Chondrocyte (in vitro differentiated cells): ENCODE measurements around the gene ACTG2. TPM values are rescaled to one million over a fixed set of nuclear protein-coding genes. Genes with fewer than 3 reads are reported as not detected.

Experiments used
- DNase-seq: peaks from one replicate; pipeline ENCODE4 v3.0.0; 2021; ENCODE audit warnings: mixed read lengths, low spot score
- H3K27ac Mint-ChIP-seq: one replicate; pipeline ENCODE4 v1.8.0; 2021; ENCODE audit warnings: mild to moderate bottlenecking, moderate library complexity, mixed read lengths; ENCODE audit not compliant: unreplicated experiment
- H3K27me3 Mint-ChIP-seq: 2 replicates; pipeline ENCODE4 v1.8.0; 2021; ENCODE audit warnings: low read depth, mixed read lengths
- H3K36me3 Mint-ChIP-seq: 2 replicates; pipeline ENCODE4 v1.8.0; 2021; ENCODE audit warnings: low read depth, mixed read lengths
- H3K4me1 Mint-ChIP-seq: 2 replicates; pipeline ENCODE4 v1.8.0; 2021; ENCODE audit warnings: low read depth, mild to moderate bottlenecking, mixed read lengths
- H3K4me3 Mint-ChIP-seq: one replicate; pipeline ENCODE4 v1.8.0; 2021; ENCODE audit warnings: mild to moderate bottlenecking, moderate library complexity, mixed read lengths; ENCODE audit not compliant: unreplicated experiment
- H3K9me3 Mint-ChIP-seq: 2 replicates; pipeline ENCODE4 v1.8.0; 2021; ENCODE audit warnings: low read depth, mixed read lengths
- CTCF ChIP-seq: fragments of 200-600 bp; sonication (generic); IDR thresholded peaks from 2 replicates; pipeline ENCODE4 v1.5.0; 2021; ENCODE audit warnings: antibody characterized with exemption, mild to moderate bottlenecking, moderate library complexity
- total RNA-seq: library from RNA; stranded (reverse); gene quantifications from 3 replicates; pipeline ENCODE4 v1.2.1, GENCODE V29; 2021

The ACTG2 gene
- total RNA-seq, 1 donor from 2014 or later = 1,480 TPM

- Mint-ChIP-seq H3K27me3 (peaks cover 3% of the 10 kb centered on the region), H3K27ac (no peak overlapping the region), H3K36me3 (no peaks in the 10 kb centered on the region), H3K4me3 (no peak overlapping the region), H3K4me1 (peaks cover 11% of the 10 kb centered on the region), H3K9me3 (no peaks in the 10 kb centered on the region)
- no peak for TF ChIP-seq CTCF
- DNase-seq = no peak
These were observed 76.5 kb downstream of the ACTG2 start for GRCh38 chr2:73969356-73969755.

Other genes starting within 250 kb of the ACTG2 start
- 13.6 to 20.5 TPM (median 14.2 TPM) in 3 replicates for gene TPRKB, start 155.7 kb upstream of the ACTG2 start, total RNA-seq
- gene DUSP11, start 112.9 kb upstream of the ACTG2 start, total RNA-seq = 21.5 to 30.2 TPM (median 22.9 TPM) in 3 replicates
- gene C2orf78, start 108.8 kb upstream of the ACTG2 start, total RNA-seq = not detected in 3 replicates
- gene STAMBP, start 64.0 kb upstream of the ACTG2 start, total RNA-seq = 29.3 to 32.6 TPM (median 32.1 TPM) in 3 replicates
- 58.1 to 60.8 TPM (median 58.9 TPM) in 3 replicates for gene DGUOK, start 33.9 kb downstream of the ACTG2 start, total RNA-seq
- 13.1 to 32.2 TPM (median 31.8 TPM) in 3 replicates for gene TET3, start 91.9 kb downstream of the ACTG2 start, total RNA-seq